D721Med (cell line): ENCODE results near the gene ORC5.

ENCODE experiments used
- DNase-seq: peaks from one replicate; pipeline ENCODE4 v3.0.0; 2011; ENCODE audit warnings: low spot score; ENCODE audit not compliant: insufficient read length
- FAIRE-seq: peaks from 2 replicates; lab custom pipeline; 2011; peaks lifted over from hg19 to GRCh38; lab: Jason Lieb, UNC
- CTCF ChIP-seq: IDR thresholded peaks from 2 replicates; pipeline ENCODE4 v1.5.1; 2012; ENCODE audit warnings: mild to moderate bottlenecking, control low read depth; ENCODE audit not compliant: insufficient read depth; ENCODE audit errors: missing control alignments

Gene ORC5

GRCh38 chr7:104207731-104208420, at the start of gene ORC5:
Gene ORC5, minus strand, starts transcription at chr7:104208013. Its CDS starts 109 bp downstream, at chr7:104207904.
- peak; percentile 77 for DNase-seq
- FAIRE-seq: no peak
- TF ChIP-seq CTCF: no peak

- DNase-seq (no peak), FAIRE-seq (no peak)
- TF ChIP-seq CTCF: no peak
These were observed 47.8 kb upstream of the ORC5 start for GRCh38 chr7:104255616-104256015.

- TF ChIP-seq CTCF: no peak
These were observed 47.4 kb upstream of the ORC5 start for GRCh38 chr7:104255194-104255593.

GRCh38 chr7:104254696-104255095, 46.9 kb upstream of the ORC5 start:
- FAIRE-seq (no peak), DNase-seq (no peak)
- TF ChIP-seq CTCF: no peak

More at GRCh38 chr7:104255194-104255593, 47.4 kb upstream of the ORC5 start:
- DNase-seq (no peak), FAIRE-seq (no peak)

DNA sequence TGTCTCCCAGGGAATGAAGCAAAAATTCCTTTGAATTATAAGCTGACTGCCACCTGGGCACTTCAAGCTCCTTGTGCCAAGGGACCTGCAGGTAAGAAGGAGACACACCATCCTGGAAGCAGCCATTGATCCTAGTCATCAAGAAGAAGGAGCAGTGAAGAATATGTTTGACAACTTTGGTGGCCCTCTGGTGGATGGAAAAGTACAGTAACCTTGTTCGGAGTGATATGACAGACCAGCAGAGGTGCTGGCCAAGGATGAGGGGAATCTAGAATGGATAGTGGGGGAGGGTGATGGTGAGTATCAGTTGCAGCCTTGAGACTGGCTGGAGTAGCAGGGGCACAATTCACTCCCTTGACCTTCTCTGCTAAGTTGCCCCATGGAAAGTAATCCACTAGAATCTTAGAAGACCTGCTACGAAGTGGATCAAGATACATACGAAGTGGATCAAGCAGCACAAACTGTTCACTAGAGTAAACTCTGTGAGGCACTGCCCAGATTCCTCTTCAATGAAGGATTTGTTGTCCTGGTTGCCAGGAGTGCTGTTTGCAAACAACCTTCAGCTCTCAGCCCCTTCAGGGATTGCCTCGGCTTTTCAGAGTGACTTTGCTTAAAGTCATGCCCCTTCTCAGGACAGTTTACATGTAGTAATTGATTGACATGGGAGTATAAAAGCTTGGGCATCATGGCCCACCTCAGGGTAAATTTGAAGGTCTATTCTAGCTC, 44.8 kb upstream of the ORC5 start:
- DNase-seq (no peak), FAIRE-seq (no peak)
- no peak for TF ChIP-seq CTCF

DNA sequence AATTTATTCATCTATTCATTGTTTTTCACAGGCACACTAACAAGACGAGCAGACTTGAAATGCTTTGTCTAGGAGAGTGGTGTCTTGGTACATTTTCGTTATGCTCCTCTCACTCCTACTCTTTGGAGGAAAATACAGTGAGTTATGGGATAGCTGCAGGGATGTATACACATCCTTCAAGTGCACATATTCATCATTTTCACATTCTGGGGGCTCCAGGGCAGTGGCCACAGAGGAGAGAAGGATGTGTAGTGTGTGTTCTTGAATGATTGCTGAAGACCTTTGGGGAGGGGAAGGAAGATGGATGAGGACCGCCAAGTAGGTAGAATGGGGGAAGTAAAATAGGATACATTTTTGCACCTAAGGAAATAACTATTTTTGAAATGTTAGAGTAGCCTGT, 34.8 kb upstream of the ORC5 start:
- DNase-seq: no peak
- TF ChIP-seq CTCF: no peak
- no peak for FAIRE-seq

GRCh38 chr7:104241538-104242209, 33.9 kb upstream of the ORC5 start:
- no peak for DNase-seq
- no peak for TF ChIP-seq CTCF
- FAIRE-seq: no peak
